Sigmoid colon (tissue), 7 donors: ENCODE results near the gene BZW2. TPM values are rescaled to one million over a fixed set of nuclear protein-coding genes. Genes with fewer than 3 reads are reported as not detected.

Experiments used
- DNase-seq: peaks from one replicate; pipeline ENCODE4 v3.0.0-alpha.2; 2019
- H3K27ac ChIP-seq, 4 donors: fragments of 200-600 bp; sonication (generic); one replicate each; pipeline ENCODE4 v1.5.1; 2016 to 2019; ENCODE audit warnings: mild to moderate bottlenecking in 1 of 4
- H3K27me3 ChIP-seq, 3 donors: fragments of 200-600 bp; sonication (generic); one replicate each; pipeline ENCODE4 v1.5.1; 2019; ENCODE audit warnings: mild to moderate bottlenecking in 1 of 3
- H3K36me3 ChIP-seq, 4 donors: fragments of 200-600 bp; sonication (generic); one replicate each; pipeline ENCODE4 v1.5.1; 2016 to 2019
- H3K4me1 ChIP-seq, 4 donors: fragments of 200-600 bp; sonication (generic); one replicate each; pipeline ENCODE4 v1.5.1; 2017 to 2019
- H3K4me3 ChIP-seq, 4 donors: fragments of 200-600 bp; sonication (generic); one replicate each; pipeline ENCODE4 v1.5.1; 2017 to 2019; ENCODE audit warnings: mild to moderate bottlenecking in 2 of 4, moderate library complexity in 1 of 4
- H3K9me3 ChIP-seq, 4 donors: fragments of 200-600 bp in 3 of 4; sonication (generic) in 3 of 4; one replicate each; pipeline versions ENCODE4 v1.5.1 to v1.6.1; 2013 to 2019
- EP300 ChIP-seq, 4 donors: sonication (generic); formaldehyde crosslinking; IDR thresholded peaks; one replicate each; pipeline ENCODE4 v1.6.1; 2017; ENCODE audit warnings: antibody characterized with exemption in 4 of 4
- POLR2A ChIP-seq, 2 donors: fragments of 450-650 bp; IDR thresholded peaks; one replicate each; pipeline ENCODE4 v1.6.1; 2016; ENCODE audit warnings: antibody characterized with exemption in 2 of 2, mild to moderate bottlenecking in 2 of 2, moderate library complexity in 2 of 2
- POLR2AphosphoS5 ChIP-seq, 4 donors: sonication (generic); formaldehyde crosslinking; IDR thresholded peaks; one replicate each; pipeline ENCODE4 v1.6.1; 2017; ENCODE audit warnings: antibody characterized with exemption in 4 of 4
- WGBS, 2 donors: extraction: QIAGEN DNeasy Blood & Tissue Kit; methylation state at CpG; one replicate each; pipeline ENCODE4 v1.1.7; 2013; 5-methylcytosine and 5-hydroxymethylcytosine counted together
- intact Hi-C: fragments of 100-400 bp; cut with DNase I; formaldehyde crosslinking; loops from one replicate; pipeline ENCODE4 v1.15.1; 2023
- polyA plus RNA-seq, 3 donors: library from polyadenylated mRNA; stranded (reverse); fragments of 200-250 nt; gene quantifications; one replicate each; pipeline ENCODE4 v1.2.3, GENCODE V29; 2013
- total RNA-seq, 4 donors: library from RNA; depleted of rRNA; stranded (reverse); fragments of >200 nt; gene quantifications; one replicate each; pipeline ENCODE4 v1.1.0, GENCODE V29; 2016
- TF ChIP-seq, protein P1 (sequence below), 4 experiments: fragments of 450-650 bp in 3 of 4; fragments of 200-600 bp in 1 of 4; IDR thresholded peaks; one replicate each; pipeline ENCODE4 v1.5.1; 2016 to 2019; ENCODE audit warnings: antibody characterized with exemption in 4 of 4, mild to moderate bottlenecking in 3 of 4, moderate library complexity in 2 of 4
- donor health status: healthy with polysubstance abuse.
- donor health status: Bipolar disorder and iron deficiency.
- donor health status: healthy.

BZW2 gene
- total and polyA plus RNA-seq, 7 donors: 49.7 to 70.7 (median 63.8) TPM

DNA sequence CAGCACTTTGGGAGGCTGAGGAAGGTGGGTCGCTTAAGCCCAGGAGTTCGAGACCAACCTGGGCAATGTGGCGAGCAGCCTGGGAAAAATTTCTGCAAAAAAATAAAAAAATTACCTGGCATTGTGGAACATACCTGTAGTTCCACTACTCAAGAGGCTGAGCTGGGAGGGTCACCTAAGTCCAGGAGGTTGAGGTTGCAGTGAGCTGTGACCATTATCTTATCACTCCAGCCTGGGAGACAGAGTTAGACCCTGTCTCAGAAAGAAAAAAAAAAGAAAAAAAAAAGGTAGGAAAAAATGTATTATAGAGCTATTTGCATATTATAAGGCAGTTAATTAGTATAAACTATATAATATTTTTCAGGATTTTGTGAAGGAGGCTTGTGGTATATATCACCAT lies 96.6 kb downstream of the BZW2 start:
- Histone ChIP-seq H3K27ac (no peak overlapping the region), H3K4me1 (peaks cover 0 to 23% (median 3%) of the 10 kb centered on the region in 4 donors), H3K36me3 (no peaks in the 10 kb centered on the region), H3K9me3 (no peaks in the 10 kb centered on the region), H3K27me3 (no peaks in the 10 kb centered on the region), H3K4me3 (no peak overlapping the region)
- no peak for DNase-seq
- TF ChIP-seq POLR2AphosphoS5 (IDR thresholded peaks at IDR 0.05) (no peak), EP300 (IDR thresholded peaks at IDR 0.05) (no peak), POLR2A (IDR thresholded peaks at IDR 0.05) (no peak)
- TF ChIP-seq, protein P1, sequence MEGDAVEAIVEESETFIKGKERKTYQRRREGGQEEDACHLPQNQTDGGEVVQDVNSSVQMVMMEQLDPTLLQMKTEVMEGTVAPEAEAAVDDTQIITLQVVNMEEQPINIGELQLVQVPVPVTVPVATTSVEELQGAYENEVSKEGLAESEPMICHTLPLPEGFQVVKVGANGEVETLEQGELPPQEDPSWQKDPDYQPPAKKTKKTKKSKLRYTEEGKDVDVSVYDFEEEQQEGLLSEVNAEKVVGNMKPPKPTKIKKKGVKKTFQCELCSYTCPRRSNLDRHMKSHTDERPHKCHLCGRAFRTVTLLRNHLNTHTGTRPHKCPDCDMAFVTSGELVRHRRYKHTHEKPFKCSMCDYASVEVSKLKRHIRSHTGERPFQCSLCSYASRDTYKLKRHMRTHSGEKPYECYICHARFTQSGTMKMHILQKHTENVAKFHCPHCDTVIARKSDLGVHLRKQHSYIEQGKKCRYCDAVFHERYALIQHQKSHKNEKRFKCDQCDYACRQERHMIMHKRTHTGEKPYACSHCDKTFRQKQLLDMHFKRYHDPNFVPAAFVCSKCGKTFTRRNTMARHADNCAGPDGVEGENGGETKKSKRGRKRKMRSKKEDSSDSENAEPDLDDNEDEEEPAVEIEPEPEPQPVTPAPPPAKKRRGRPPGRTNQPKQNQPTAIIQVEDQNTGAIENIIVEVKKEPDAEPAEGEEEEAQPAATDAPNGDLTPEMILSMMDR (IDR thresholded peaks at IDR 0.05): no peak
- 65 to 97% methylated on average over 3 of the region's 3 CpGs for WGBS, 2 donors
- intact Hi-C loops: no loop called here

DNA sequence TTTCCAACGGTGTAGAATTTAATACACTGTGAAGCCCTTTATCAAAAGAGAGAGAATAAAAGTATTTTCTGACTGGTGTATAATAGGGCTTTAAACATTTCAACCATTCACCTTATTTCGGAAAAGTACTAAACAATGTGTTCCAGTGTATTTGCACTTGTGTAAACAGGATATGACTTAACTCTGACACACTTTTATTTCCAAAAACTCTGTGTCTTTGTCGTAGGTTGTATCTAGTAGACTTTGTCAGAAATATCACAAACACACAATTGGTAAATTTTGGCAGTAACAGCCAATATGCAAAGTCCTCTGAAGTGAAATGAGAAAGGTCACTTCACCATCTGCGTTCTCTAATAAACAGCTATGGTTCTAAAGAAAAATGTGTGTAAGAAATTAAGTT lies 97.3 kb downstream of the BZW2 start:
- WGBS, 2 donors: 30 to 59% methylated on average over 4 of the region's 4 CpGs

DNA sequence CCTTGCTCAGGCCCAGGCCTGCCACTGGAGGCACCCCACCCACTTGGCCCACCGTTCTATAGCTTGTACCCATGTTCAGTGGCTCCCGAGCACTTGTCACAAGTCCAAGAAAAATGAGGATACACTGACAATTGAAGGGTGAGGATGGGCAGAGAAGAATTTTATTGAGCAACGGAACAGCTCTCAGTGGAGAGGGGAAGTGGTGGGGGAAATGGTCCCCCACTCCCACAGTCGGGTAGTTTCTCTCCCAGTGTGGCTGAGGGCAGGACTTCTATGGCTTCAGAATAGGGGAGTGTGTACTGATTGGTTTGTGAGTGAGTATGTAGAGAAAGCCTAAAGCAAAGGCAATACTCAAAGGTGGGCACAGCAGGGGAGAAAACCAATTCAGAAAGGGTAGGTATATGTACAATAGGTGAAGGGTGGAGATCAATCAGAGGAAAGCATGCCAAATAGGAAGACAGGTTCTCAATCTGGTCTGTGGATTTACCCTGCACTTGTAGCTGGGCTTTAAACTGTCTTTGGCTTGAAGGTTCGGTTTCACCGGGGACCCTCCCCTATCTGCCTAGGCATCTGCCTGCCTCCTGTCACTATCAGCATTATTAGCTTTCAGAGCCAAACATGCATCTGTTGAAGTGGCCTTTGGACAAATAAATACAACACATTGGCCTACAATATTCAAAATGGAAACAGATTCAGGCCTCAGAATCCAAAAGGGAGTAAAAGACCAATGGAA lies 98.7 kb downstream of the BZW2 start:
- TF ChIP-seq POLR2A (IDR thresholded peaks at IDR 0.05) (no peak), EP300 (IDR thresholded peaks at IDR 0.05) (no peak), POLR2AphosphoS5 (IDR thresholded peaks at IDR 0.05) (no peak)
- TF ChIP-seq, protein P1 (IDR thresholded peaks at IDR 0.05): no peak
- 81 to 84% methylated on average over 6 of the region's 6 CpGs for WGBS, 2 donors
- H3K27ac ChIP-seq: no peak overlapping the region

More for the DNA sequence above, 97.3 kb downstream of the BZW2 start:
- TF ChIP-seq POLR2A (IDR thresholded peaks at IDR 0.05) (no peak), POLR2AphosphoS5 (IDR thresholded peaks at IDR 0.05) (no peak)
- TF ChIP-seq, protein P1 (IDR thresholded peaks at IDR 0.05): no peak
- Histone ChIP-seq H3K9me3 (no peaks in the 10 kb centered on the region), H3K4me3 (no peak overlapping the region), H3K27me3 (no peaks in the 10 kb centered on the region), H3K27ac (no peak overlapping the region), H3K4me1 (peaks cover 0 to 23% (median 3%) of the 10 kb centered on the region in 4 donors), H3K36me3 (no peaks in the 10 kb centered on the region)
- intact Hi-C loops: no loop called here
- DNase-seq: no peak

DNA sequence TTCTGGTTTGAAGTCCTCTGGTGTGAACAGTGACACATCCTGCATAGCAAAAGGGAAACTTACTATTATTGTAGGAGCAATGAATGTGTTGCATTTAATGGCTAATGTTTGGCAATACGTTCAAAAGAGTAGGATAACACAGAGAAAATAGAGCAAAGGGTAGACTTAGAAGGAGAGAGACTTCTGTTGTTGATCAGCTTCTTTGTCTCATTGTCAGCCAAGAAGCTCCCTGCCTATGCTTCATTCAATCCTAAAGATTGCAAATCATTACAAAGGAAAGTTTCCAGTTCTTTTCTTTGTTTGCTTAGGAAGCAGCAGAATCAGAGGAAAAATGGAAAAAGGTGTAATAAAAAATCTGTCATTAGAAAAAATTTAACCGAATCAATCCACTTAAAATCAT lies 99.7 kb downstream of the BZW2 start:
- 35 to 83% methylated on average over 2 of the region's 2 CpGs for WGBS, 2 donors
- H3K4me3 ChIP-seq: no peak overlapping the region
- intact Hi-C loops: no loop called here
- H3K27ac ChIP-seq: no peak overlapping the region
- TF ChIP-seq POLR2AphosphoS5 (IDR thresholded peaks at IDR 0.05): no peak
- TF ChIP-seq, protein P1 (IDR thresholded peaks at IDR 0.05): no peak
- TF ChIP-seq EP300 (IDR thresholded peaks at IDR 0.05): no peak
- no peak for TF ChIP-seq POLR2A (IDR thresholded peaks at IDR 0.05)
- H3K36me3 ChIP-seq: no peaks in the 10 kb centered on the region
- no peaks in the 10 kb centered on the region for H3K27me3 ChIP-seq
- no peak for DNase-seq
- no peaks in the 10 kb centered on the region for H3K9me3 ChIP-seq
- peaks cover 0 to 15% (median 0%) of the 10 kb centered on the region in 4 donors for H3K4me1 ChIP-seq

More for the DNA sequence above, 98.7 kb downstream of the BZW2 start:
- H3K4me1 ChIP-seq: peaks cover 0 to 23% (median 3%) of the 10 kb centered on the region in 4 donors
- DNase-seq: no peak
- H3K36me3 ChIP-seq: no peaks in the 10 kb centered on the region
- no peaks in the 10 kb centered on the region for H3K9me3 ChIP-seq
- intact Hi-C loops: no loop called here
- no peaks in the 10 kb centered on the region for H3K27me3 ChIP-seq
- H3K4me3 ChIP-seq: no peak overlapping the region
